Liver (tissue), 9 donors: ENCODE measurements around the gene FARP1. TPM values are rescaled to one million over a fixed set of nuclear protein-coding genes. Genes with fewer than 3 reads are reported as not detected.
A peak's percentile ranks its signal among the peaks of the same experiment; 100 is the strongest.

ENCODE experiments used
- DNase-seq: peaks from one replicate; pipeline ENCODE4 v3.0.0-alpha.2; 2017; ENCODE audit warnings: low spot score
- H3K27ac ChIP-seq, 2 donors: one replicate each; pipeline ENCODE4 v1.7.0; 2013; ENCODE audit warnings: inconsistent platforms in 2 of 2, low read length in 2 of 2, control low read depth in 1 of 2, low read depth in 1 of 2, mild to moderate bottlenecking in 1 of 2
- H3K27me3 ChIP-seq, 4 donors: one replicate each; pipeline versions ENCODE4 v1.6.1 to v1.7.0; 2013; ENCODE audit warnings: low read length in 3 of 4, inconsistent platforms in 1 of 4, mild to moderate bottlenecking in 1 of 4, moderate library complexity in 1 of 4; ENCODE audit not compliant: control insufficient read depth in 4 of 4, insufficient read depth in 4 of 4
- H3K36me3 ChIP-seq, 4 donors: one replicate each; pipeline versions ENCODE4 v1.6.1 to v1.7.0; 2013; ENCODE audit warnings: low read length in 3 of 4, mild to moderate bottlenecking in 3 of 4, low read depth in 1 of 4, moderate library complexity in 1 of 4; ENCODE audit not compliant: control insufficient read depth in 4 of 4, insufficient read depth in 3 of 4
- H3K4me1 ChIP-seq, 4 donors: one replicate each; pipeline versions ENCODE4 v1.6.1 to v1.7.0; 2013; ENCODE audit warnings: low read length in 3 of 4, mild to moderate bottlenecking in 3 of 4, moderate library complexity in 1 of 4; ENCODE audit not compliant: control insufficient read depth in 4 of 4, insufficient read depth in 4 of 4
- H3K4me3 ChIP-seq, 3 donors: one replicate each; pipeline versions ENCODE4 v1.6.1 to v1.7.0; 2013; ENCODE audit warnings: low read length in 3 of 3, control low read depth in 1 of 3, low read depth in 1 of 3, mild to moderate bottlenecking in 1 of 3
- H3K9ac ChIP-seq, 2 donors: one replicate each; pipeline ENCODE4 v1.7.0; 2013; ENCODE audit warnings: low read length in 2 of 2, mild to moderate bottlenecking in 2 of 2, moderate library complexity in 2 of 2, control low read depth in 1 of 2, low read depth in 1 of 2
- H3K9me3 ChIP-seq, 4 donors: one replicate each; pipeline versions ENCODE4 v1.6.1 to v1.7.0; 2013; ENCODE audit warnings: low read length in 3 of 4; ENCODE audit not compliant: control insufficient read depth in 4 of 4
- CTCF ChIP-seq: fragments of 150-350 bp; IDR thresholded peaks from 2 replicates; pipeline ENCODE4 v1.5.1; 2017; ENCODE audit warnings: improper control_type of control experiment, low read depth, low read length; ENCODE audit not compliant: missing input control
- EGR1 ChIP-seq, 2 donors: IDR thresholded peaks; 2 replicates each; pipeline ENCODE4 v1.6.1; 2016 to 2018; ENCODE audit warnings: antibody characterized with exemption in 2 of 2, low read depth in 2 of 2
- FOXA1 ChIP-seq: IDR thresholded peaks from 2 replicates; pipeline ENCODE4 v1.6.1; 2016; ENCODE audit warnings: antibody characterized with exemption
- GABPA ChIP-seq, 2 donors: IDR thresholded peaks in 1 of 2; conservative IDR thresholded peaks in 1 of 2; 2 replicates each; pipeline ENCODE4 v1.6.1; 2016; ENCODE audit warnings: antibody characterized with exemption in 2 of 2, mild to moderate bottlenecking in 1 of 2, moderate library complexity in 1 of 2
- HNF4A ChIP-seq, 2 donors: conservative IDR thresholded peaks; 2 replicates each; pipeline ENCODE4 v1.6.1; 2016; ENCODE audit warnings: antibody characterized with exemption in 2 of 2, mild to moderate bottlenecking in 2 of 2
- JUND ChIP-seq, 2 donors: IDR thresholded peaks; 2 replicates each; pipeline ENCODE4 v1.6.1; 2016; ENCODE audit warnings: antibody characterized with exemption in 2 of 2
- RAD21 ChIP-seq, 2 donors: IDR thresholded peaks; 2 replicates each; pipeline ENCODE4 v1.6.1; 2016; ENCODE audit warnings: antibody characterized with exemption in 2 of 2, mild to moderate bottlenecking in 2 of 2
- REST ChIP-seq: IDR thresholded peaks from 2 replicates; pipeline ENCODE4 v1.6.1; 2016; ENCODE audit warnings: antibody characterized with exemption, mild to moderate bottlenecking
- RXRA ChIP-seq, 2 donors: IDR thresholded peaks; 2 replicates each; pipeline ENCODE4 v1.6.1; 2017 to 2018; ENCODE audit warnings: antibody characterized with exemption in 2 of 2, mild to moderate bottlenecking in 1 of 2
- SP1 ChIP-seq: IDR thresholded peaks from 2 replicates; pipeline ENCODE4 v1.6.1; 2018; ENCODE audit warnings: antibody characterized with exemption, mild to moderate bottlenecking
- TAF1 ChIP-seq: conservative IDR thresholded peaks from 2 replicates; pipeline ENCODE4 v1.6.1; 2016; ENCODE audit warnings: antibody characterized with exemption, mild to moderate bottlenecking
- YY1 ChIP-seq: IDR thresholded peaks from 2 replicates; pipeline ENCODE4 v1.6.1; 2016; ENCODE audit warnings: antibody characterized with exemption, mild to moderate bottlenecking
- ZBTB33 ChIP-seq: IDR thresholded peaks from 2 replicates; pipeline ENCODE4 v1.6.1; 2016; ENCODE audit warnings: antibody characterized with exemption
- WGBS: extraction: QIAGEN DNeasy Blood & Tissue Kit; methylation state at CpG from one replicate; pipeline ENCODE4 v1.1.7; 2013; 5-methylcytosine and 5-hydroxymethylcytosine counted together
- polyA plus RNA-seq, 2 donors: library from polyadenylated mRNA; stranded (reverse) in 1 of 2; unstranded in 1 of 2; fragments of 200-250 nt in 1 of 2; fragments of >200 nt in 1 of 2; fragmentation: Nextera tagmentation in 1 of 2; extraction: Ambion mirVana in 1 of 2; gene quantifications; one replicate each; pipeline versions ENCODE4 v1.2.1 to v1.2.3, GENCODE V29; 2013 to 2015
- total RNA-seq, 2 donors: library from RNA; depleted of rRNA; stranded (reverse); fragments of >200 nt; gene quantifications; one replicate each; pipeline ENCODE4 v1.2.3, GENCODE V29; 2014
- donor health status: healthy.
- donor health status: healthy.
- donor health status: healthy.
- donor health status: healthy.
- donor health status: healthy.

FARP1 gene
- total and polyA plus RNA-seq, 4 donors: 28.4 to 62.6 (median 39.8) TPM

- TF ChIP-seq REST (no peak), RXRA (IDR thresholded peaks at IDR 0.05) (peak; percentile 64 to 71)
Measured at GRCh38 chr13:98263841-98264240, 120.9 kb downstream of the FARP1 start (continued).

GRCh38 chr13:98264877-98265276 lies 122.0 kb downstream of the FARP1 start:
- no peak overlapping the region for H3K4me3 ChIP-seq
- H3K9me3 ChIP-seq: no peaks in the 10 kb centered on the region
- TF ChIP-seq TAF1 (no peak), CTCF (no peak), YY1 (no peak), EGR1 (IDR thresholded peaks at IDR 0.05; ENCODE audit: low read depth in 2 of 2) (no peak), REST (no peak), RAD21 (IDR thresholded peaks at IDR 0.05) (no peak), ZBTB33 (no peak), SP1 (no peak), JUND (IDR thresholded peaks at IDR 0.05) (no peak), GABPA (IDR thresholded peaks at IDR 0.05 in 1 of 2, conservative IDR thresholded peaks at IDR 0.05 in 1 of 2) (no peak), RXRA (IDR thresholded peaks at IDR 0.05) (no peak), FOXA1 (no peak), HNF4A (conservative IDR thresholded peaks at IDR 0.05) (no peak)
- H3K9ac ChIP-seq: no peak overlapping the region
- DNase-seq: no peak
- H3K4me1 ChIP-seq: peaks cover 12 to 51% (median 37%) of the 10 kb centered on the region in 4 donors
- no peaks in the 10 kb centered on the region for H3K36me3 ChIP-seq
- WGBS: 97% methylated on average over 5 of the region's 5 CpGs
- no peak overlapping the region for H3K27ac ChIP-seq
- no peaks in the 10 kb centered on the region for H3K27me3 ChIP-seq
